Activated B cell treated with CpG ODN at 0.5 μM for 24 hours (primary cell): ENCODE measurements around the gene PIK3R6. TPM values are rescaled to one million over a fixed set of nuclear protein-coding genes. Genes with fewer than 3 reads are reported as not detected.

Experiments used
- ATAC-seq: fragments of 200-7000 bp; cut with Tn5 transposase; one replicate; pipeline ENCODE4 v1.10.0; 2021; ENCODE audit warnings: low read depth, mild to moderate bottlenecking, moderate library complexity
- CTCF ChIA-PET: fragments of 350-600 bp; sonication (Branson Sonifier 250); formaldehyde crosslinking; loops from one replicate; lab custom pipeline; 2021; ENCODE audit warnings: antibody characterized with exemption; lab: Charles Lee
- POLR2A ChIA-PET: fragments of 350-600 bp; sonication (Branson Sonifier 250); formaldehyde crosslinking; loops from one replicate; lab custom pipeline; 2021; ENCODE audit warnings: antibody characterized with exemption; lab: Charles Lee
- DNase-seq: peaks from one replicate; pipeline ENCODE4 v3.0.0; 2022
- H3K27ac Mint-ChIP-seq: one replicate; pipeline ENCODE4 v1.8.0; 2020; ENCODE audit warnings: mixed read lengths
- H3K27me3 Mint-ChIP-seq: one replicate; pipeline ENCODE4 v1.8.0; 2021; ENCODE audit warnings: mixed read lengths
- H3K36me3 Mint-ChIP-seq: one replicate; pipeline ENCODE4 v1.8.0; 2021; ENCODE audit warnings: low read depth, mixed read lengths
- H3K4me1 Mint-ChIP-seq: one replicate; pipeline ENCODE4 v1.8.0; 2021; ENCODE audit warnings: mixed read lengths
- H3K4me3 Mint-ChIP-seq: one replicate; pipeline ENCODE4 v1.8.0; 2020; ENCODE audit warnings: mild to moderate bottlenecking, mixed read lengths
- H3K9me3 Mint-ChIP-seq: one replicate; pipeline ENCODE4 v1.8.0; 2020; ENCODE audit warnings: mixed read lengths
- intact Hi-C: fragments of 100-400 bp; cut with micrococcal nuclease; formaldehyde crosslinking; loops from one replicate; pipeline ENCODE4 v1.15.1; 2024
- total RNA-seq: library from RNA; stranded (reverse); gene quantifications from 2 replicates; pipeline ENCODE4 v1.2.3, GENCODE V29; 2022
- TF ChIP-seq, protein P1 (sequence below): fragments of 200-600 bp; IDR thresholded peaks from one replicate; pipeline ENCODE4 v1.8.0; 2022; ENCODE audit warnings: antibody characterized with exemption, mild to moderate bottlenecking

The PIK3R6 gene
- total RNA-seq, 1 donor from 2014 or later: 0.91 TPM

DNA sequence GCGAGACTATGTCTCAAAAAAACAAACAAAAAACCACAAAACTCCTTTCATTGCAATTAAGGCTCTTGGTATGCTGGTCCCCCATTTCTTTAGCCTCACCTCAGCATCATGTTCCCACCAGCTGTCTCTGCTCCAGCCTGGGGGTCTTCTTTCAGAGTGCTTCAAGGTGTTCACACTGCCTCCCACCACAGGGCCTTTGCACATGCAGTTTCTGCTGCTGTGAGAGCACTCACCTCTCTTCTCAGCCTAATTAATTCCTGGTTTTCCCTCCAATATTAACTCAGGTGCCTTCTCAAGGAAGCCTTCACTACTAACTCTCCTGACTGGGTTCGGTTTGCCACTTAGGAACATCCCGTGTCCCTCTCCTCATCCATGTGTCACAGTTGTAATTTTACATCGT lies 15.9 kb upstream of the PIK3R6 start:
- Mint-ChIP-seq H3K27me3 (no peaks in the 10 kb centered on the region), H3K27ac (no peak overlapping the region), H3K36me3 (peaks cover 83% of the 10 kb centered on the region), H3K4me3 (no peak overlapping the region), H3K9me3 (no peaks in the 10 kb centered on the region), H3K4me1 (no peaks in the 10 kb centered on the region)
- TF ChIP-seq, protein P1, sequence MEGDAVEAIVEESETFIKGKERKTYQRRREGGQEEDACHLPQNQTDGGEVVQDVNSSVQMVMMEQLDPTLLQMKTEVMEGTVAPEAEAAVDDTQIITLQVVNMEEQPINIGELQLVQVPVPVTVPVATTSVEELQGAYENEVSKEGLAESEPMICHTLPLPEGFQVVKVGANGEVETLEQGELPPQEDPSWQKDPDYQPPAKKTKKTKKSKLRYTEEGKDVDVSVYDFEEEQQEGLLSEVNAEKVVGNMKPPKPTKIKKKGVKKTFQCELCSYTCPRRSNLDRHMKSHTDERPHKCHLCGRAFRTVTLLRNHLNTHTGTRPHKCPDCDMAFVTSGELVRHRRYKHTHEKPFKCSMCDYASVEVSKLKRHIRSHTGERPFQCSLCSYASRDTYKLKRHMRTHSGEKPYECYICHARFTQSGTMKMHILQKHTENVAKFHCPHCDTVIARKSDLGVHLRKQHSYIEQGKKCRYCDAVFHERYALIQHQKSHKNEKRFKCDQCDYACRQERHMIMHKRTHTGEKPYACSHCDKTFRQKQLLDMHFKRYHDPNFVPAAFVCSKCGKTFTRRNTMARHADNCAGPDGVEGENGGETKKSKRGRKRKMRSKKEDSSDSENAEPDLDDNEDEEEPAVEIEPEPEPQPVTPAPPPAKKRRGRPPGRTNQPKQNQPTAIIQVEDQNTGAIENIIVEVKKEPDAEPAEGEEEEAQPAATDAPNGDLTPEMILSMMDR: no peak
- DNase-seq (no peak), ATAC-seq (no peak)
- ChIA-PET POLR2A (no interaction called here), CTCF (no interaction called here)
- intact Hi-C loops: no loop called here

DNA sequence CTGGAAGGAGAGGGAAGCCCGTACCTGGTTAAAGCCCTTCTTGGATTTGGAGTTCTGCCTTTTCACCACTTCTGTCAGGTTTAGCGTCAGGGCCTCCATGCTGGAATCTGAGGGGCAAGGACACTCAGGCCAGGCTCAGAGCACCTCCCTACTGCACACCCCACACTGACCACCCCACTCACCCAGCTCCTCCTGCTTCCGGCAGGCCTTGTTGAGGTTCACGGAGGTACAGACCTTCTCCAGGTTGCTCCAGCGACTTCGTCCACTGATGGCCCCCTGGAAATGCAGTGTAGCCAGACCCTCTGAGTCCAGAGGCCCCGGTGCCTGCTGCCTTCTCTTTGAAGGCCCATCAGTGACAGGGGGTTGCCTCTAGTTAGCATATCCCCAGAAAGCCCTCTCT lies 14.1 kb upstream of the PIK3R6 start:
- Mint-ChIP-seq H3K27ac (no peak overlapping the region), H3K4me3 (no peak overlapping the region), H3K4me1 (no peaks in the 10 kb centered on the region), H3K36me3 (peaks cover 78% of the 10 kb centered on the region), H3K9me3 (no peaks in the 10 kb centered on the region), H3K27me3 (no peaks in the 10 kb centered on the region)
- CTCF ChIA-PET: no interaction called here
- DNase-seq (no peak), ATAC-seq (no peak)
- intact Hi-C loops: no loop called here
- POLR2A ChIA-PET: no interaction called here
- TF ChIP-seq, protein P1: no peak

DNA sequence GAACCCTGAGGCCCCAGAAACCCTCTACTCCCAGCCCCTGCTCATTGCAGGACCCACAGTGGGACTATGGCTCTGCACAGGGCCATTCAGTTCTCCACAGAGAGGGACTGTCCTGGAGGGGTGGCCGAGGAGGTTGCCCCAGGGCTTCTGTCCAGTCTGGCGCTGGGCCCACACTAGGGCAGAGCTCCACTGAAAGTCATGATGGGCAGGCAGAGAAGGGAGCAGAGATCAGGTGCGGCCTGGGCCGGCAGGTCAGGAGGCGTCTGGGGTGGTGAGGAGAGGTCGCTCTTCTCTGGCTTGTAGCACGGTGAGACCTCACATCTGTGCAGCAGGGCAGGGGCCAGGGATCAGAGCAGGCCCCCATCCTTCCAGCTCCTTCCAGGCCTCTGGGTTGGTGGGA lies 13.0 kb upstream of the PIK3R6 start:
- H3K36me3 Mint-ChIP-seq: peaks cover 71% of the 10 kb centered on the region
- H3K27me3 Mint-ChIP-seq: no peaks in the 10 kb centered on the region
- POLR2A ChIA-PET: no interaction called here
- no peak for ATAC-seq
- H3K4me1 Mint-ChIP-seq: no peaks in the 10 kb centered on the region
- no peaks in the 10 kb centered on the region for H3K9me3 Mint-ChIP-seq
- DNase-seq: no peak
- no peak overlapping the region for H3K4me3 Mint-ChIP-seq
- TF ChIP-seq, protein P1: no peak
- no peak overlapping the region for H3K27ac Mint-ChIP-seq
- intact Hi-C loops: no loop called here
- CTCF ChIA-PET: no interaction called here

DNA sequence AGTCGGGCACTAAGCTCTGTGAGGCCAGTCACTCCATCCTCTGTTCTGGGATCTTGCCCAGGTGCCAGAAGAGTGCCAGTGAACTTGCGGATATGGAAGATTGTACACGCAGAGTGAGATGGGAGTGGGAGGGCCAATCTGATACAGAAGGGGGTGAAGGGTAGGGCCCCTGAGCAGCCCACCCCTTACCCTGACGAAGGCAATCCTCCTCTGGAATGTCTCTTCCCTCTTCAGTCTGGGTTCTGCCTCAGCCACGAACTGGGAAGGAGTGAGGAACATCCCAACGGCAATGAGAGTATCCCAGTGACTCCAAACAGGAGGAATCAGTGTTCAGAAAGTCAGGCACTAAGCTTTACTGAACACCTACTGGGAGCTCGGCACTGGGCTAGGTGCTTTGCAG lies 11.9 kb upstream of the PIK3R6 start:
- DNase-seq: no peak
- TF ChIP-seq, protein P1: no peak
- no peaks in the 10 kb centered on the region for H3K4me1 Mint-ChIP-seq
- intact Hi-C loops: no loop called here
- H3K27ac Mint-ChIP-seq: no peak overlapping the region
- ChIA-PET POLR2A (no interaction called here), CTCF (no interaction called here)
- H3K9me3 Mint-ChIP-seq: no peaks in the 10 kb centered on the region
- ATAC-seq: no peak
- no peaks in the 10 kb centered on the region for H3K27me3 Mint-ChIP-seq
- no peak overlapping the region for H3K4me3 Mint-ChIP-seq
- H3K36me3 Mint-ChIP-seq: peaks cover 69% of the 10 kb centered on the region

DNA sequence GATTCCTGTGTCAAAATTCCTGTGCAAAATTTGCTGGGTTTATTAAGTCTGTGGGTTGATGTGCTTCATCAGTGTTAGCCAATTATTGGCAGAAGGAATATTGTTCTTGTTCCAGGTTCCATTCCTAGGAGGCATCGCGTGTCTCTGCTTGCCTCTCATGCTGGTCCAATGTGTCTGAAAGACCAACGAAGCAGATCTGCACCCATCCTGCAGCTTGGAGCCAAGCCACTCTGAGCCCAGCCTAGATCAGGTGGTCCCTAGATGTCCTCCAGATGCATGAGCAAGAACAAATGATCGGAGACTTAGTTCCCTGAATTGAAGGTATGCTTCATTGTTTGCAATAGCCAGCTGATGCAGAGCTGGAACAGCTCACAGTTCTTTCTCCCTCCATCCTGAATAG lies 10.5 kb upstream of the PIK3R6 start:
- DNase-seq (no peak), ATAC-seq (no peak)
- no peak overlapping the region for H3K27ac Mint-ChIP-seq
- POLR2A ChIA-PET: no interaction called here
- peaks cover 55% of the 10 kb centered on the region for H3K36me3 Mint-ChIP-seq
- TF ChIP-seq, protein P1: no peak
- no peaks in the 10 kb centered on the region for H3K27me3 Mint-ChIP-seq
- no peaks in the 10 kb centered on the region for H3K9me3 Mint-ChIP-seq
- no peak overlapping the region for H3K4me3 Mint-ChIP-seq
- intact Hi-C loops: no loop called here
- H3K4me1 Mint-ChIP-seq: peaks cover 2% of the 10 kb centered on the region
- CTCF ChIA-PET: no interaction called here
